GM21786 (cell line): ENCODE data around the gene EXOC7.

Experiments
- ATAC-seq: cut with Tn5 transposase; IDR thresholded peaks from one replicate; pipeline ENCODE4 v1.9.1; 2021; ENCODE audit not compliant: unreplicated experiment

EXOC7 gene

GRCh38 chr17:76103274-76104139, at the start of gene EXOC7:
TSS of gene EXOC7 (minus strand) at chr17:76103787. CDS start at chr17:76103692, 95 bp downstream.
- peak; percentile 80 for ATAC-seq

- no peak for ATAC-seq
Measured at GRCh38 chr17:76153202-76153601, 49.6 kb upstream of the EXOC7 start.

- no peak for ATAC-seq
Measured at GRCh38 chr17:76152591-76152990, 49.0 kb upstream of the EXOC7 start.

- no peak for ATAC-seq
Measured at GRCh38 chr17:76151896-76152454, 48.4 kb upstream of the EXOC7 start.

- ATAC-seq, result no peak
Measured at GRCh38 chr17:76150712-76151622, 47.4 kb upstream of the EXOC7 start.

- no peak for ATAC-seq
Measured at GRCh38 chr17:76149214-76149613, 45.6 kb upstream of the EXOC7 start.

GRCh38 chr17:76148015-76148326, 44.4 kb upstream of the EXOC7 start:
- no peak for ATAC-seq

GRCh38 chr17:76147211-76148014, 43.8 kb upstream of the EXOC7 start:
- no peak for ATAC-seq

GRCh38 chr17:76146053-76146851, 42.7 kb upstream of the EXOC7 start:
- ATAC-seq, result no peak

GRCh38 chr17:76145231-76146052, 41.9 kb upstream of the EXOC7 start:
- no peak for ATAC-seq

- ATAC-seq, result no peak
Measured at GRCh38 chr17:76142585-76143041, 39.0 kb upstream of the EXOC7 start.

- ATAC-seq, result no peak
Measured at GRCh38 chr17:76142039-76142584, 38.5 kb upstream of the EXOC7 start.

GRCh38 chr17:76141212-76142038, 37.8 kb upstream of the EXOC7 start, which contains the start of gene FOXJ1:
TSS of gene FOXJ1 (minus strand) at chr17:76141245. CDS start at chr17:76140395, 850 bp downstream.
- peak; percentile 72 for ATAC-seq

- ATAC-seq, result no peak
Measured at GRCh38 chr17:76140661-76141211, 37.1 kb upstream of the EXOC7 start.

GRCh38 chr17:76139801-76140660, 36.4 kb upstream of the EXOC7 start:
- ATAC-seq, result no peak
